Endothelial cell of umbilical vein (primary cell): ENCODE data around the gene PPFIA2.

ENCODE experiments used
- POLR2A ChIP-seq: IDR thresholded peaks from 2 replicates; pipeline ENCODE4 v1.6.1; 2012; ENCODE audit warnings: low read depth, mild to moderate bottlenecking, control low read depth, low read length
- TF ChIP-seq, protein P1 (sequence below), 2 donors: IDR thresholded peaks; 1 replicate in 1 of 2; 2 replicates in 1 of 2; pipeline ENCODE4 v1.5.1; 2011; ENCODE audit warnings: low read length in 2 of 2, mild to moderate bottlenecking in 2 of 2, moderate library complexity in 2 of 2, control low read depth in 1 of 2, inconsistent platforms in 1 of 2, low read depth in 1 of 2; ENCODE audit not compliant: insufficient read depth in 1 of 2; ENCODE audit errors: extremely low read depth in 1 of 2

DNA sequence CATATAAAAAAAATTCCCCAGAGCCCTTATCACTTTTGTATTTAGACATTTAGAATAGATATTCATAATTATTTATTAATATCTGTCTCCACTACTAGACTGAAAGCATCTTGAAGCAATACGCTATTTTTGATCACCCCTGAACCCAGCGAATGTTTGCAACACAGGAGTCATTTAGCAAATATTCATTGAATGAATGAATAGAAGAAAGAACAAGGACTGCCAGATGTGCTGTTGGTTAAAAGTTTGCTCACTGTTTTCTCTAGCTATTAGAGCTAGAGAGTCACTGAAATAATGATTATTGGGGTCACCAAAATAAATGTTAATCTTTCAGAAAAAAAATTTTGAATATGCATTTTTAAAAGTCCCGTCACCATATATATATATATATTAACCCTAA is 506.9 kb downstream of the PPFIA2 start:
- TF ChIP-seq, protein P1, sequence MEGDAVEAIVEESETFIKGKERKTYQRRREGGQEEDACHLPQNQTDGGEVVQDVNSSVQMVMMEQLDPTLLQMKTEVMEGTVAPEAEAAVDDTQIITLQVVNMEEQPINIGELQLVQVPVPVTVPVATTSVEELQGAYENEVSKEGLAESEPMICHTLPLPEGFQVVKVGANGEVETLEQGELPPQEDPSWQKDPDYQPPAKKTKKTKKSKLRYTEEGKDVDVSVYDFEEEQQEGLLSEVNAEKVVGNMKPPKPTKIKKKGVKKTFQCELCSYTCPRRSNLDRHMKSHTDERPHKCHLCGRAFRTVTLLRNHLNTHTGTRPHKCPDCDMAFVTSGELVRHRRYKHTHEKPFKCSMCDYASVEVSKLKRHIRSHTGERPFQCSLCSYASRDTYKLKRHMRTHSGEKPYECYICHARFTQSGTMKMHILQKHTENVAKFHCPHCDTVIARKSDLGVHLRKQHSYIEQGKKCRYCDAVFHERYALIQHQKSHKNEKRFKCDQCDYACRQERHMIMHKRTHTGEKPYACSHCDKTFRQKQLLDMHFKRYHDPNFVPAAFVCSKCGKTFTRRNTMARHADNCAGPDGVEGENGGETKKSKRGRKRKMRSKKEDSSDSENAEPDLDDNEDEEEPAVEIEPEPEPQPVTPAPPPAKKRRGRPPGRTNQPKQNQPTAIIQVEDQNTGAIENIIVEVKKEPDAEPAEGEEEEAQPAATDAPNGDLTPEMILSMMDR (IDR thresholded peaks at IDR 0.05; ENCODE audit: extremely low read depth in 1 of 2, insufficient read depth in 1 of 2, low read depth in 1 of 2, low read length in 2 of 2): no peak
- no peak for TF ChIP-seq POLR2A
